ENCODE data around the gene KCNK3.

The KCNK3 gene

DNA sequence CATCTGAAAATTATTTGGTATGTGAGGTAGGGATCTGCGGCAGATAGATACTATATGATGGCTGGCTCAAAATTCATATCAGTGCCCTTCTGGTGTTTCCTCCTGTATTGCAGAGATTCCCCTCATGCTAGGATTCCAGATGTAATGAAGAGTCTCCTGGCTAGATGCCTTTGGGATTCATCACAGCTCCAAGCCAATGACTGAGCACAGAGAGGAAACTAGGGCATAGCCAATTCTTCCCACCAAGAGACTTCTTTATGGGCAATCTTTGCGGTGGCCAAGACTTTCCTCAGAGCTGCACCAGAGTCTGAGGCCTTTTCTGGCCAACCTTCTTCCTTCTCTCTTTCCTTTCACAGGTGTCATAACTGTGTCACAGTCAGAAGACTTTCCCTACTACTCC lies 25.9 kb upstream of the KCNK3 start:
- no peak for DNase-seq

GRCh38 chr2:26668041-26668440 lies 24.5 kb upstream of the KCNK3 start:
- DNase-seq, result no peak

DNA sequence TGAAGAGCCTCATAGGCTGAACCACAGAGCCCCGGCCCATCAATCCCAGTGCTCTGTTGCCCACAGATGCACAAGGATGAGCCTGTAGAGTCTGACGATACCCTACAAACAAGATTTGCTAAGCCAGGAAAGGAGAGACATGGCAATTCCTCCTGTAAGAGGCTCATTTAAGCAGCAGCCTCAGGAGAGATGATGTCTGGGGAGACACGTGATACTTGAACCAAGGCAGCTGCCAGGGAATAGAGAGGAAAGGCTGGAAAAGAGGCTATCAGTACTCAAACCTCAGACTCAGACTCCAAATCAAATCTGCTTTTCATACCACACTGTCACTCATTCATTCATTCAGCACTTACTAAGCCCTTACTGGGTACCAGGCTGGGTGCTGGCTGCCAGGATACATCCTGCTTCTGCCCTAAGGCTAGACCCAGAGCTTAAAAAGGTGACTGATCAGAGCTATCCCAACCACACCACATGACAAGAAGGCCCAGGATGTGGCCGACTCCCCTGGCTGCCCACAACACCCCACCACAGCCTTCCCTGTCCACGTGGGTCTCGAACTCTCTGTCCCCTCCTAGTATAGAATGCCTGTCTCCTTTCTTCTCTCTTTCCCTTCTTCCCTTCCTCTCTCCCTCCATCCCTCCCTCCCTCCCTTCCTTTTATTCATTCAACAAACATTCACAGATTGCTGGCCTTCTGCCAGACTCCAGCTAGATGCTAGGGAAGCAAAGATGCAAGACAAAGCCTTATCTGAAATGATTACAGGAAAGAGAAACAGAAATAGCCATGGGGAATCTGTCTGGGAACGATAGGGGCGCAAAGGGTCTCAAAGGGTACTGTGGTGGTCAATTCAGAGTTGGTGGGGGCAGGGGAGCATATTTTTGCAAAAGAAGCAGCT lies 23.4 kb upstream of the KCNK3 start:
- DNase-seq, result no peak

DNA sequence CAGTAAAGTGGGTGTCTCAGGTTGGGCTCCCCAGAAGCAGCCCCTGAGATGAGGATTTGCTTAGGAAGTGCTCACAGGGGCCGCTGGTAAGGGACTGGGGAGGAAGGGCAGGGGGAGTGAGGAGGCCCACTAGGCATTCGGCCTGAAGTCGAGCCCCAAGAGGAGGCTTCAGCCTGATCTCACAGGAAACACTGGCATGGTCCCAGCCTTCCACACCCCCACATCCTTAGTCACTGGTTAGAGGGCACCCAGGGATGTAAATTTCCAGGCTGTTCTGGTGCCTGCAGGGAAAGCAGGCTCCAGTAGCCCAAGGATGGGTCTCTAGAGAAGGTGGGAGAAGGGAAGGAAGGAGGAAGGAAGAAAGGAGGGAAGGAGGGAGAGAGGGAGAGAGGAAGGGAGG lies 22.4 kb upstream of the KCNK3 start:
- DNase-seq, result no peak

- DNase-seq, result no peak
Measured at GRCh38 chr2:26670931-26671460, 21.5 kb upstream of the KCNK3 start.

- no peak for DNase-seq
Measured at GRCh38 chr2:26671691-26672090, 20.8 kb upstream of the KCNK3 start.

- no peak for DNase-seq
Measured at GRCh38 chr2:26672112-26672817, 20.3 kb upstream of the KCNK3 start.

DNA sequence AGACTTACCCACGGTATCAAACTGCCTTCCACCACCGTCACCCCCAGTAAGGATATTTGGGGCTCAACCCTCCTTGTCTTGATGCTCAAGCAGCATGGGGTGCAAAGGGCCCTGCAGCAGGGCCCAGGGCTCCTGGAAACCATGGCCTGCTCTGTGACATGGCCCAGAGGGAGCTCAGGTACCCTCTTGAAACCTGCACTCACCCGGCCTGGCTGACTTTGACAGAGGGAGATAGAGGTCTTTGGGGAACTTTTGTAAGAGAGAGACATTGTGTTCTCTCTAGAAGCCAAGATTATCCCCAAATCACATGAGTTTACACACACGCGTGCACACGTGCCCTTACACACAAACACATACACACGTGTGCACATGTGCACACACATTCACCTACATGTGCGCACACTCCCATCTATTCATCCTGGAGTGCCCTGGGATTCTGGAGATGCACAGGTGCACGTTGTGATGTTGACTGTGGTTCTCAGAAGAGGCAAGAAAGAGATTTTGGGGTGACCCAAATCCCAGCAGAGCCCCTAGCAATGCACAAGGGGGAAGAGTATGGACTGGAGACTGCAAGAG lies 19.6 kb upstream of the KCNK3 start:
- DNase-seq, result no peak

DNA sequence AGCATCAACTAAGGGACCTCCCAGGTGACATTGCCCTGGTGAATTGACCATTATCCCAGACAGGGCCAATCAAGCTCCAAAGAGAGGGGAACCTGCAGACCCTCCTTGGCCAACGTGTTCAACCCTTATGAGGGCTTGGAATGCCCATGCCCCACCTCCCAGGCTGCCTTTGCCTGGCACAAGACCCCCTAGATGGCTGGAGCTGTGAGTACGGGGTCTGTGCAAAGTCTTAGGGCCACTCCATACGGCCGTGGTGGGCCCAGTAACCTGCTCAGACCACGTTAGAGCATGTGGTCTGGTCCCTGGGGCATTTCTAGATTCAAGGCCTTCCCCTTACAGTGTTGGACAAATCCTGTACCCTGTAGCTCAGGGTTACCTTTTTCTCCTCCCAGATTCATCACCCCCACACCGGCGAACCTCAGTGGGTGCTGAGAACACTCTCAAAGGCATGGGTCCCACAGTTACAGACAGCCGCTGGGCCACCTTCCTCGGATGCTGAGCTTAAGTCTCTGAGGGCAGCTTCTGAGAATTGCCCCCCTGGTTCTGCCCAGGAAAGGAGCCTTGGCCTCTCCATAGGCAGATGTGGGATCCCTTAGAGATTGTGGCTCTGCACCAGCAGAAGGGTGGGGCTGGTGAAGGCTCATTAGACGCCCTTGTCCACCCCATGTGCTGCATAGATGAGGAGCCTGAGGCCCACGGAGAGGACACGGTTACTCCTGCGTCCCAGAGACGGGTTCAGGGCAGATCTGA lies 18.3 kb upstream of the KCNK3 start:
- DNase-seq, result no peak

DNA sequence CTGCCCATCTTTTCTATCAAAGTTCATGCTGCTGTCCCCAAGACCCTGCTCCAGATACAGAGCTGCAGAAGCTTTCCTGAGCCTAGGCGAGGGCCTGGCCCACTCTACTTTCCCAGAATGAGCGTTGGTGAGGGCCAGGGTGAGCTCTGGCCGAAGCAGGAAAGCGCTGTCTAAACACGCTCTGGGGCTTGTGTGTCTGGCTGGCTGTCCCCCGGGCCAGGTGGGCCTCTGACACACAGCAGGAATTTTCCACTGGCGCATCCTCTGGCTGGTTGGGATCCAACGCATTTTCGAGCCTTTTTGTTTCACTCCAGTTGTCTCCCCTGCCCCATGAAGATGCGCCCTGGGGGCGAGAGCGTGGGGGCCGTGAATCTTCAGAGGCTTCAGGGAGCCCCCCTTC lies 17.8 kb upstream of the KCNK3 start:
- no peak for DNase-seq

- no peak for DNase-seq
Measured at GRCh38 chr2:26675651-26676255, 16.8 kb upstream of the KCNK3 start.

- no peak for DNase-seq
Measured at GRCh38 chr2:26678035-26678434, 14.5 kb upstream of the KCNK3 start.

DNA sequence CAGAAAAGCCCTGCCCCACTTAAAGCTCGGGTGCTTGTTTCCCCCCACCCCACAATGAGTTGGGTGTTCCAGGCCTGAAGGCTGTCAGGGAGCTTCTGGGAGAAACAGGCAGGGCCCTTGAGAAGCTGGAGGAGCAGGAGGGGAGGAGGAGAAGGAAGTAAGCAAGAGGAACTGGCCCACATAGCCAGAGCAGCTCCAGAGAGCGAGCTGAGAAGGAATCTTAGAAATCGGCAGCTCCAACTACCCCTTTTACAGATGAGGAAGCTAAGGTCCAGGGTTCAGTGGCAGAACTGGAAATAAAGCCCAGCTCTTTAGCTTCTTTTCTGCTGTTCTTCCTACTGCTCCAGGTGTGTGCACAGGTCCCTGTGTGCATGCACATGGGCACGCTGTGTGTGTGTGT lies 12.7 kb upstream of the KCNK3 start:
- no peak for DNase-seq

GRCh38 chr2:26681656-26682055 lies 10.9 kb upstream of the KCNK3 start:
- no peak for DNase-seq

GRCh38 chr2:26682155-26682554 lies 10.4 kb upstream of the KCNK3 start:
- no peak for DNase-seq

DNA sequence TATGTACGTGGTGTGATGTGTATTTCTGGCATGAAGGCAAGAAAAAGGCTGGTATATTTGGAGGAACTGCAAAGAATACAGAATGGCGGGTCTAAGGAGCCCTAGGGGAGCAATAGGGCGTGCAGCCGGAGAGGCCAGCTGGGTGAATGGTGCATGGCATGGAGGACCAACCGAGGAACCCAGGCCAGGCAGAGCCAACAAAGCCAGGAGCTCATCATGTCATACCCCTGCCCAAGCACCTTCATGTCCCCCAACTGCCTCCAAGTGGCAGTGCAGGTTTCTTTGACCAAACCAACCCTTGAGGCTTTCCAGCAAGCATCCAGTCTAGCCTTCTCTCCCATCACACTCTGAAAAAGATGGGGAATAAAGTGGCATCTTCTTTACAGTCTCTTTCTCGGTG lies 8.9 kb upstream of the KCNK3 start:
- no peak for DNase-seq

DNA sequence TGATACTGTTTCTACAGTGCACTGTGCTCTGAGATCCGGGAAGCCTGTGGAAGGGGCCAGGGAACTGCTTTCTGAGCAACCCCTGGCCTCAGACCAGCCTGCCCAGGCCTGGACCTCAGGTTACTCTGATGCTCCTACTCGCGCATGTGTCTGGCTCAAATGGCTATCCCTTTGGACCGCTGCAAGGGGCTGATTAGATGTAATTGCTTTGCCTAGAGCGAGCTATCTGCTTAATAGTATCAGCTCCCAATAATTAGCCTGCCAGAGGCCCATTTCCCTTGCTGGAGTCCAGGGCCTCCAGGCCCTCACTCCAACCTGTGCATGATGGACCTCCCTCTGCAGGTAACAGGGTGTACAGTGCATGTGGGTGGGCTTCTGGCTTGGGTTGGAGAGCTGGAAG lies 7.2 kb upstream of the KCNK3 start:
- DNase-seq, result no peak

- DNase-seq, result peak; percentile 23
Measured at GRCh38 chr2:26685989-26686839, 6.3 kb upstream of the KCNK3 start.

DNA sequence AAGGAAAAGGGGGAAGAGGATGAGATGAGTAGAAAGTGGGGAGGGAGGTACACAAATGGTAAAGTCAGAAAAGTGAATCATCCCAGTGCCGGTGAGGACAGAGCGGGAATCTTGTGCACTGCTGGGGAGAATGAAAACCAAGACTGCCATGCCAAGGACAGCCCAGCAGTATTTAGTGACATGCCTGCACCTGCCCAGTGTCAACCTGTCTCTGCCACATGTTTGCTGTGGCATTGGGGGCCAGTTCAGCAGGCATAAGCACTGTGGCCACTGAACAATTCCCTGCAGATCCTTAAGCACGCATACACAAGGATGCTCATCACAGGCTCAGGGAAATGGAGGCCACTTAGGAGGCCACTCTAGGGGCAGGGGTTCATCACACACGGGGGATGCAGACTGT lies 5.2 kb upstream of the KCNK3 start:
- DNase-seq, result no peak

- DNase-seq, result peak; percentile 84
Measured at GRCh38 chr2:26687801-26688200, 4.7 kb upstream of the KCNK3 start.

- DNase-seq, result no peak
Measured at GRCh38 chr2:26691161-26691560, 1.4 kb upstream of the KCNK3 start.

DNA sequence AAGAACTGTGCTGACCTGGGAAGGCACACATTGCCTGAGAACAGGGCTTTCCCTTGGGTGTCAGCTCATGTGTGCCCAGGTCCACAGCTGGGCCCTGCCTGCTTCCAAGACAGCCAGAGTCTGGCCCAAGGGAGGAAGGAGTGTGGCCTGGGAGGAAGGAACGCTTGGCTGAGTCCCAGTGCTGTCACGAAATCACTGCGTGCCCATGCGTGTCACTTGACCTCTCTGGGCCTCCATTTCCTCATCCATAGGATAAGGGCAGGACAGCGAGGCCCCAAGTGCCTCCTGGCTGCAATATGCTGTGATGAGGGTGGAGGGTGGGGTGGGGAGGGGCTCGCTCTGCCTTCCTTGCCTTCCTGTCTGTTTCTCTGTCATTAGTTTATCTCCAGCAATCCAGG lies 642 bp upstream of the KCNK3 start:
- no peak for DNase-seq
